CD4-positive, alpha-beta memory T cell (primary cell): ENCODE results near the gene SUMF1. TPM values are rescaled to one million over a fixed set of nuclear protein-coding genes. Genes with fewer than 3 reads are reported as not detected.

Source experiments
- CTCF ChIA-PET: fragments of 350-600 bp; sonication (Branson Sonifier 250); formaldehyde crosslinking; loops from one replicate; lab custom pipeline; 2021; ENCODE audit warnings: inconsistent platforms; ENCODE audit not compliant: partially characterized antibody; lab: Charles Lee
- POLR2A ChIA-PET: fragments of 350-600 bp; sonication (Branson Sonifier 250); formaldehyde crosslinking; loops from one replicate; lab custom pipeline; 2021; ENCODE audit not compliant: partially characterized antibody; lab: Charles Lee
- DNase-seq, 5 donors: peaks; one replicate each; pipeline versions ENCODE4 v3.0.0 to v3.0.0-alpha.2; 2020 to 2022; ENCODE audit warnings: mixed read lengths in 1 of 5
- H3K27ac ChIP-seq: one replicate; pipeline ENCODE4 v1.7.0; 2013; ENCODE audit warnings: low read depth, low read length
- H3K27me3 ChIP-seq: 2 replicates; pipeline ENCODE4 v1.7.0; 2013; ENCODE audit warnings: mild to moderate bottlenecking, low read length, moderate library complexity; ENCODE audit not compliant: insufficient read depth
- H3K36me3 ChIP-seq: 2 replicates; pipeline ENCODE4 v1.7.0; 2013; ENCODE audit warnings: mild to moderate bottlenecking, low read length, moderate library complexity; ENCODE audit not compliant: insufficient read depth
- H3K4me1 ChIP-seq: 2 replicates; pipeline ENCODE4 v1.7.0; 2013; ENCODE audit warnings: mild to moderate bottlenecking, low read length, moderate library complexity; ENCODE audit not compliant: insufficient read depth
- H3K4me3 ChIP-seq, 2 donors: one replicate each; pipeline ENCODE4 v1.7.0; 2013; ENCODE audit warnings: low read length in 2 of 2, mild to moderate bottlenecking in 1 of 2
- H3K9me3 ChIP-seq, 2 donors: one replicate each; pipeline ENCODE4 v1.7.0; 2013; ENCODE audit warnings: low read length in 2 of 2, control low read depth in 1 of 2; ENCODE audit not compliant: control insufficient read depth in 1 of 2
- H3K27ac Mint-ChIP-seq, 7 donors: one replicate each; pipeline ENCODE4 v1.8.0; 2020 to 2021; ENCODE audit warnings: mixed read lengths in 7 of 7, mild to moderate bottlenecking in 6 of 7, inconsistent platforms in 3 of 7, moderate library complexity in 3 of 7
- H3K27me3 Mint-ChIP-seq, 2 donors: one replicate each; pipeline ENCODE4 v1.8.0; 2020 to 2021; ENCODE audit warnings: mixed read lengths in 2 of 2
- H3K36me3 Mint-ChIP-seq, 2 donors: one replicate each; pipeline ENCODE4 v1.8.0; 2020 to 2021; ENCODE audit warnings: mixed read lengths in 2 of 2, inconsistent platforms in 1 of 2, mild to moderate bottlenecking in 1 of 2
- H3K4me1 Mint-ChIP-seq, 4 donors: one replicate each; pipeline ENCODE4 v1.8.0; 2020 to 2021; ENCODE audit warnings: mixed read lengths in 4 of 4, mild to moderate bottlenecking in 1 of 4
- H3K4me3 Mint-ChIP-seq, 8 donors: one replicate each; pipeline ENCODE4 v1.8.0; 2020 to 2021; ENCODE audit warnings: mixed read lengths in 8 of 8, mild to moderate bottlenecking in 7 of 8, moderate library complexity in 6 of 8, inconsistent platforms in 3 of 8
- H3K9me3 Mint-ChIP-seq, 8 donors: one replicate each; pipeline ENCODE4 v1.8.0; 2020 to 2021; ENCODE audit warnings: mixed read lengths in 8 of 8, mild to moderate bottlenecking in 5 of 8, inconsistent platforms in 3 of 8, moderate library complexity in 1 of 8
- intact Hi-C: fragments of 100-400 bp; cut with micrococcal nuclease; formaldehyde crosslinking; loops from one replicate; pipeline ENCODE4 v1.15.1; 2023
- polyA plus RNA-seq, 2 donors: library from polyadenylated mRNA; unstranded; fragments of 300-500 nt; fragmentation: Illumina TruSeq; gene quantifications; one replicate each; pipeline ENCODE4 v1.2.3, GENCODE V29; 2021
- total RNA-seq, 2 experiments: library from RNA; stranded (reverse); gene quantifications; one replicate each; pipeline ENCODE4 v1.2.3, GENCODE V29; 2021

SUMF1 gene
- total and polyA plus RNA-seq, 4 experiments from 2014 or later = 13.9 to 38.3 (median 22.3) TPM

- H3K4me3 ChIP-seq = no peak overlapping the region
- H3K36me3 Mint-ChIP-seq = peaks cover 9 to 20% of the 10 kb centered on the region in 2 donors
- H3K27me3 Mint-ChIP-seq = no peaks in the 10 kb centered on the region
- no peaks in the 10 kb centered on the region for H3K9me3 Mint-ChIP-seq
- peak overlapping the region in 1 of 8 donors; percentile 26 for H3K4me3 Mint-ChIP-seq
- H3K27ac ChIP-seq = no peak overlapping the region
- peak overlapping the region in 4 of 7 donors; percentile 5 to 81 (median 59) for H3K27ac Mint-ChIP-seq
- no peaks in the 10 kb centered on the region for H3K27me3 ChIP-seq
- peaks cover 23% of the 10 kb centered on the region for H3K4me1 ChIP-seq
- DNase-seq = no peak
- H3K9me3 ChIP-seq = no peaks in the 10 kb centered on the region
- CTCF ChIA-PET = interaction anchor here (1.3 kb wide), 1 partner anchor 159 kb away, joined by 3 read pairs; no protein-coding TSS in a partner anchor
- intact Hi-C loops = no loop called here
- H3K36me3 ChIP-seq = no peaks in the 10 kb centered on the region
- POLR2A ChIA-PET = interaction anchor here (1.6 to 3.2 kb wide), 2 partner anchors 17 kb away, joined by 5 to 20 read pairs; partner anchors contain the start of gene ITPR1
- peaks cover 24 to 34% (median 28%) of the 10 kb centered on the region in 4 donors for H3K4me1 Mint-ChIP-seq
Measured at GRCh38 chr3:4509983-4510755, 43.1 kb upstream of the SUMF1 start.

DNA sequence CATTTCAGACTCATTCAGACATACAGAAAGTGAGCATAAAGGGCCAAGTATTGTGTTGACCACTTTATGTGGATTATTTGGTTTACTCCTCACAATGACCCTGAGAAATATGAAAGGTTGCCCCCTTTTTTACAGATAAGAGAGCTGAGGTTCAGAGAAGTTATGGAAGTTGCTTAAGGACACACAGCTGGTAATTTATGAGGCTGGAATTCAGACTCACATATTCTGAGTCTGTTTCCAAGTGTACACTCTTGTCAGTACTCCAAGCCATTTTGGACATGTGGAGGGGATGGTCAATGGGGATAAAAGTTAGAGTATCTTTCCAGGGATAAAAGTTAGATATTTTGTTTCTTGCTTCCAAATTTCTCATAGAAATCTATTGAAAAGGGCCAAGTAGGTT is 42.0 kb upstream of the SUMF1 start:
- Histone ChIP-seq H3K4me1 (peaks cover 34% of the 10 kb centered on the region), H3K4me3 (no peak overlapping the region), H3K9me3 (no peaks in the 10 kb centered on the region), H3K27ac (no peak overlapping the region), H3K27me3 (no peaks in the 10 kb centered on the region), H3K36me3 (no peaks in the 10 kb centered on the region)
- H3K27me3 Mint-ChIP-seq = no peaks in the 10 kb centered on the region
- DNase-seq = no peak
- H3K4me3 Mint-ChIP-seq = no peak overlapping the region
- H3K4me1 Mint-ChIP-seq = peaks cover 31 to 41% (median 38%) of the 10 kb centered on the region in 4 donors
- ChIA-PET CTCF (interaction anchor here (1.1 to 1.5 kb wide), 3 partner anchors 10 to 606 kb away, joined by 3 read pairs; no protein-coding TSS in a partner anchor), POLR2A (interaction anchor here (3.2 kb wide), 1 partner anchor 16 kb away, joined by 20 read pairs; the partner anchor contains the start of gene ITPR1)
- H3K36me3 Mint-ChIP-seq = peaks cover 16 to 20% of the 10 kb centered on the region in 2 donors
- peak overlapping the region in 1 of 7 donors; percentile 7 for H3K27ac Mint-ChIP-seq
- no peaks in the 10 kb centered on the region for H3K9me3 Mint-ChIP-seq
- intact Hi-C loops = no loop called here

GRCh38 chr3:4508048-4508981 is 41.2 kb upstream of the SUMF1 start:
- Mint-ChIP-seq H3K4me1 (peaks cover 35 to 48% (median 42%) of the 10 kb centered on the region in 4 donors), H3K9me3 (no peaks in the 10 kb centered on the region), H3K4me3 (no peak overlapping the region), H3K27ac (peak overlapping the region in 2 of 7 donors; percentile 4 to 9), H3K36me3 (peaks cover 16 to 20% of the 10 kb centered on the region in 2 donors), H3K27me3 (no peaks in the 10 kb centered on the region)
- intact Hi-C loops = no loop called here
- Histone ChIP-seq H3K36me3 (no peaks in the 10 kb centered on the region), H3K27ac (no peak overlapping the region), H3K27me3 (no peaks in the 10 kb centered on the region), H3K4me3 (no peak overlapping the region), H3K4me1 (peaks cover 41% of the 10 kb centered on the region), H3K9me3 (no peaks in the 10 kb centered on the region)
- CTCF ChIA-PET = interaction anchor here (1.1 to 6.3 kb wide), 4 partner anchors 11 to 607 kb away, joined by 3 to 28 read pairs (median 3); partner anchors contain the start of gene ITPR1
- no peak for DNase-seq
- POLR2A ChIA-PET = interaction anchor here (3.2 kb wide), 1 partner anchor 15 kb away, joined by 20 read pairs; the partner anchor contains the start of gene ITPR1

DNA sequence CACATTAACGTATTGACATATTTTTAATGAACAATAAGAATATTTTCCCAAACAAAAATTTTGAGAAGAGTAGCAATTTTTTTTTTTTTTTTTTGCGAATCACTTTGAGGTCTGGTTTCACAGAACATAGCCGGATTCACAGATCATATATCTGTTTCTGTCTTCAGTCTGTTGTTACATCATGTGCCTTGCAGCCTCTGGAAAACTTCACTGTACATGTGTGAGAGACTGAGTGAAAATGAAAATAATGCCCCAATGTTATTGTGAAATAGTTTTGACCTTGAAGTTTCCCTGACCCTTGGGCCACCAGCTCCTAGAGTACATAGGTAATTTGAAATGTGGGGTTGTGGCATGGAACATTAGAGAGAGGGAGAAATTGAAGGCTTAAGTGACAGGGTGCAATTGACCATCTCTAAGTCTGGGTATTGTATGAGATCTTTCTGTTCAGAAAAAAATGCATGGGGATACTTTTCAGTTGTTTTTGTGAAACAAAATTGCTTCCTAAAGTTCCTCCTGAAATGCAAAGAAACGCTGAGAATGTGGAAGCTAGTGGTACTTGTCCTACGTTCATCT is 40.0 kb upstream of the SUMF1 start:
- H3K27me3 ChIP-seq = no peaks in the 10 kb centered on the region
- no peaks in the 10 kb centered on the region for H3K36me3 ChIP-seq
- H3K36me3 Mint-ChIP-seq = peaks cover 16 to 21% of the 10 kb centered on the region in 2 donors
- DNase-seq = no peak
- CTCF ChIA-PET = interaction anchor here (6.3 kb wide), 1 partner anchor 13 kb away, joined by 28 read pairs; the partner anchor contains the start of gene ITPR1
- no peaks in the 10 kb centered on the region for H3K27me3 Mint-ChIP-seq
- POLR2A ChIA-PET = interaction anchor here (0.8 to 3.2 kb wide), 2 partner anchors 11 to 14 kb away, joined by 3 to 20 read pairs; partner anchors contain the start of gene ITPR1
- H3K4me1 ChIP-seq = peaks cover 42% of the 10 kb centered on the region
- H3K4me3 Mint-ChIP-seq = no peak overlapping the region
- no peaks in the 10 kb centered on the region for H3K9me3 Mint-ChIP-seq
- no peak overlapping the region for H3K27ac ChIP-seq
- peak overlapping the region in 2 of 7 donors; percentile 9 to 77 for H3K27ac Mint-ChIP-seq
- H3K9me3 ChIP-seq = no peaks in the 10 kb centered on the region
- intact Hi-C loops = no loop called here
- H3K4me3 ChIP-seq = no peak overlapping the region
- peaks cover 35 to 52% (median 43%) of the 10 kb centered on the region in 4 donors for H3K4me1 Mint-ChIP-seq

DNA sequence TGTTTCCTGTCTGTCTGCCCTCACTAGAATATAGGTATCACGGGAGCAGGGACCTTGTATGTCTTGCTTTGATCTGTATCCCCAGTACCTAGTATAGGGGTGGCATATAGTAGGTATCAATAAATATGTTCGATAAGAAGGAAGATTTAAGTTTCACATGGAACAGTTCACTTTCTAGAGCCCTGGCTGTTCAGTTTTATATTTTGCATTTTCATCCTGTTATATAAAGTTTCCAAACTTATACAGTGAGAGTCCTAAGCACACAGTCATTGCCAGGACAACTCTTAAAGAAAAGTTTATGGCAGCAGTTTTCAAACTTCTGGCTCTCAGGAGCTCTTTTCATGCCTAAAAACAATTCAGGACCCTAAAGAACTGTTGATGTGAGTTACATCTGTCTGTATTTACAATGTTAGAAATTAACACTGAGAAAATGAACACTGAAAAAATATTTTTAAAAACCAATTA is 39.5 kb upstream of the SUMF1 start:
- H3K4me1 ChIP-seq = peaks cover 42% of the 10 kb centered on the region
- Mint-ChIP-seq H3K27ac (peak overlapping the region in 4 of 7 donors; percentile 36 to 82 (median 60)), H3K36me3 (peaks cover 16 to 25% of the 10 kb centered on the region in 2 donors), H3K4me3 (peak overlapping the region in 4 of 8 donors; percentile 1 to 61 (median 22)), H3K27me3 (no peaks in the 10 kb centered on the region), H3K4me1 (peaks cover 35 to 52% (median 45%) of the 10 kb centered on the region in 4 donors), H3K9me3 (no peaks in the 10 kb centered on the region)
- intact Hi-C loops = no loop called here
- ChIA-PET POLR2A (interaction anchor here (3.2 kb wide), 1 partner anchor 13 kb away, joined by 20 read pairs; the partner anchor contains the start of gene ITPR1), CTCF (interaction anchor here (2.9 to 6.3 kb wide), 2 partner anchors 12 kb away, joined by 18 to 28 read pairs; partner anchors contain the start of gene ITPR1)
- no peaks in the 10 kb centered on the region for H3K36me3 ChIP-seq
- no peak overlapping the region for H3K4me3 ChIP-seq
- H3K27ac ChIP-seq = no peak overlapping the region
- no peaks in the 10 kb centered on the region for H3K27me3 ChIP-seq
- no peaks in the 10 kb centered on the region for H3K9me3 ChIP-seq
- no peak for DNase-seq
